H9 (cell line): Measurements from ENCODE around the gene RORB. TPM values are rescaled to one million over a fixed set of nuclear protein-coding genes. Genes with fewer than 3 reads are reported as not detected.

ENCODE experiments used
- DNase-seq: peaks from one replicate; pipeline ENCODE4 v3.0.0-alpha.2; 2017
- H2AFZ ChIP-seq: one replicate; pipeline ENCODE4 v1.6.1; 2013; ENCODE audit warnings: mild to moderate bottlenecking, low read length, control low read depth, moderate library complexity
- H2AK5ac ChIP-seq: 2 replicates; pipeline ENCODE4 v1.6.1; 2013; ENCODE audit warnings: low read length, control low read depth, mixed read lengths; ENCODE audit not compliant: insufficient read length
- H2BK120ac ChIP-seq: one replicate; pipeline ENCODE4 v1.6.1; 2013; ENCODE audit warnings: low read depth, mild to moderate bottlenecking, low read length, control low read depth, inconsistent platforms; ENCODE audit not compliant: poor library complexity, severe bottlenecking
- H2BK12ac ChIP-seq: 2 replicates; pipeline ENCODE4 v1.6.1; 2013; ENCODE audit warnings: low read length, control low read depth, mixed read lengths, low read depth; ENCODE audit not compliant: insufficient read length
- H2BK15ac ChIP-seq: 2 replicates; pipeline ENCODE4 v1.6.1; 2013; ENCODE audit warnings: low read depth, low read length, control low read depth
- H2BK20ac ChIP-seq: one replicate; pipeline ENCODE4 v1.6.1; 2013; ENCODE audit warnings: low read depth, mild to moderate bottlenecking, low read length, control low read depth, inconsistent platforms; ENCODE audit not compliant: poor library complexity, severe bottlenecking
- H2BK5ac ChIP-seq: 2 replicates; pipeline ENCODE4 v1.6.1; 2013; ENCODE audit warnings: low read length, control low read depth, mixed read lengths; ENCODE audit not compliant: insufficient read length
- H3K14ac ChIP-seq: 2 replicates; pipeline ENCODE4 v1.6.1; 2013; ENCODE audit warnings: low read length, control low read depth; ENCODE audit not compliant: insufficient read depth
- H3K18ac ChIP-seq: 2 replicates; pipeline ENCODE4 v1.6.1; 2013; ENCODE audit warnings: low read depth, mild to moderate bottlenecking, mixed read lengths, low read length, control low read depth; ENCODE audit not compliant: insufficient read length
- H3K23ac ChIP-seq: 2 replicates; pipeline ENCODE4 v1.6.1; 2013; ENCODE audit warnings: low read length, control low read depth, mixed read lengths, low read depth; ENCODE audit not compliant: insufficient read length
- H3K23me2 ChIP-seq: 2 replicates; pipeline ENCODE4 v1.6.1; 2013; ENCODE audit warnings: low read depth, mild to moderate bottlenecking, mixed read lengths, low read length, control low read depth; ENCODE audit not compliant: insufficient read length, poor library complexity, severe bottlenecking
- H3K27ac ChIP-seq: 2 replicates; pipeline ENCODE4 v1.5.1; 2013; ENCODE audit warnings: low read length, control low read depth, mixed read lengths, low read depth; ENCODE audit not compliant: insufficient read length
- H3K27me3 ChIP-seq: 2 replicates; pipeline ENCODE4 v1.6.1; 2013; ENCODE audit warnings: low read length, control low read depth, inconsistent platforms; ENCODE audit not compliant: insufficient read depth
- H3K4ac ChIP-seq: 2 replicates; pipeline ENCODE4 v1.6.1; 2013; ENCODE audit warnings: low read depth, mild to moderate bottlenecking, control low read depth, inconsistent platforms, low read length, moderate library complexity
- H3K4me1 ChIP-seq: 2 replicates; pipeline ENCODE4 v1.6.1; 2013; ENCODE audit warnings: low read length, control low read depth, inconsistent platforms; ENCODE audit not compliant: insufficient read depth
- H3K4me2 ChIP-seq: 2 replicates; pipeline ENCODE4 v1.6.1; 2013; ENCODE audit warnings: low read length, control low read depth, mixed read lengths; ENCODE audit not compliant: insufficient read length, insufficient read depth
- H3K56ac ChIP-seq: 2 replicates; pipeline ENCODE4 v1.6.1; 2013; ENCODE audit warnings: low read depth, mild to moderate bottlenecking, mixed read lengths, low read length, control low read depth; ENCODE audit not compliant: insufficient read length
- H3K79me1 ChIP-seq: 2 replicates; pipeline ENCODE4 v1.6.1; 2013; ENCODE audit warnings: low read depth, mild to moderate bottlenecking, moderate library complexity, low read length, control low read depth, inconsistent platforms; ENCODE audit not compliant: insufficient read depth, poor library complexity, severe bottlenecking
- H3K79me2 ChIP-seq: 2 replicates; pipeline ENCODE4 v1.6.1; 2013; ENCODE audit warnings: low read length, control low read depth, inconsistent platforms; ENCODE audit not compliant: insufficient read depth
- H3K9ac ChIP-seq: 2 replicates; pipeline ENCODE4 v1.6.1; 2013; ENCODE audit warnings: low read length, control low read depth, mixed read lengths; ENCODE audit not compliant: insufficient read length; ENCODE audit errors: extremely low read depth
- H3K9me3 ChIP-seq: one replicate; pipeline ENCODE4 v1.6.1; 2013; ENCODE audit warnings: low read depth, low read length, inconsistent platforms; ENCODE audit not compliant: control insufficient read depth
- H3T11ph ChIP-seq: one replicate; pipeline ENCODE4 v1.6.1; 2013; ENCODE audit warnings: mild to moderate bottlenecking, low read length, control low read depth, inconsistent platforms
- H4K20me1 ChIP-seq: one replicate; pipeline ENCODE4 v1.6.1; 2013; ENCODE audit not compliant: control insufficient read depth, insufficient read length, insufficient read depth
- H4K5ac ChIP-seq: 2 replicates; pipeline ENCODE4 v1.6.1; 2013; ENCODE audit warnings: low read depth, mild to moderate bottlenecking, mixed read lengths, low read length, control low read depth; ENCODE audit not compliant: insufficient read length
- H4K8ac ChIP-seq: replicated peaks from 2 replicates; pipeline ENCODE4 v1.6.1; 2013; ENCODE audit warnings: low read length, control low read depth, mixed read lengths, low read depth; ENCODE audit not compliant: insufficient read length
- H4K91ac ChIP-seq: 2 replicates; pipeline ENCODE4 v1.6.1; 2013; ENCODE audit warnings: low read depth, mild to moderate bottlenecking, moderate library complexity, mixed read lengths, low read length, control low read depth; ENCODE audit not compliant: insufficient read length
- H3K27ac Mint-ChIP-seq, 3 experiments: 2 replicates in 2 of 3; 3 replicates in 1 of 3; pipeline ENCODE4 v1.8.0; 2020 to 2021; ENCODE audit warnings: mixed read lengths in 3 of 3, mild to moderate bottlenecking in 1 of 3, moderate library complexity in 1 of 3
- H3K27me3 Mint-ChIP-seq: 2 replicates; pipeline ENCODE4 v1.8.0; 2021; ENCODE audit warnings: low read depth, mild to moderate bottlenecking, moderate library complexity, mixed read lengths
- H3K36me3 Mint-ChIP-seq, 3 experiments: 2 replicates in 2 of 3; 3 replicates in 1 of 3; pipeline ENCODE4 v1.8.0; 2020 to 2021; ENCODE audit warnings: low read depth in 3 of 3, mixed read lengths in 3 of 3; ENCODE audit not compliant: insufficient read depth in 1 of 3
- H3K4me1 Mint-ChIP-seq, 2 experiments: 2 replicates each; pipeline ENCODE4 v1.8.0; 2020; ENCODE audit warnings: mixed read lengths in 2 of 2
- H3K4me3 Mint-ChIP-seq, 2 experiments: 2 replicates in 1 of 2; 3 replicates in 1 of 2; pipeline ENCODE4 v1.8.0; 2020 to 2021; ENCODE audit warnings: mild to moderate bottlenecking in 2 of 2, mixed read lengths in 2 of 2, moderate library complexity in 1 of 2
- H3K9me3 Mint-ChIP-seq, 2 experiments: 2 replicates in 1 of 2; 3 replicates in 1 of 2; pipeline ENCODE4 v1.8.0; 2020; ENCODE audit warnings: mild to moderate bottlenecking in 2 of 2, mixed read lengths in 2 of 2, moderate library complexity in 1 of 2
- CTCF ChIP-seq: fragments of 200-600 bp; sonication (generic); conservative IDR thresholded peaks from 3 replicates; pipeline ENCODE4 v1.8.0; 2021; ENCODE audit warnings: antibody characterized with exemption, mild to moderate bottlenecking
- WGBS: extraction: QIAGEN DNeasy Blood & Tissue Kit; methylation state at CpG from one replicate; pipeline ENCODE4 v1.1.7; 2013; ENCODE audit warnings: missing lambda C conversion rate, low lambda C conversion rate, mixed read lengths; ENCODE audit not compliant: insufficient read length; ENCODE audit errors: extremely low coverage; 5-methylcytosine and 5-hydroxymethylcytosine counted together
- total RNA-seq: library from RNA; stranded (reverse); gene quantifications from 2 replicates; pipeline ENCODE4 v1.2.1, GENCODE V29; 2021

The RORB gene
- total RNA-seq, 1 experiment from 2014 or later, result 0.31 TPM

DNA sequence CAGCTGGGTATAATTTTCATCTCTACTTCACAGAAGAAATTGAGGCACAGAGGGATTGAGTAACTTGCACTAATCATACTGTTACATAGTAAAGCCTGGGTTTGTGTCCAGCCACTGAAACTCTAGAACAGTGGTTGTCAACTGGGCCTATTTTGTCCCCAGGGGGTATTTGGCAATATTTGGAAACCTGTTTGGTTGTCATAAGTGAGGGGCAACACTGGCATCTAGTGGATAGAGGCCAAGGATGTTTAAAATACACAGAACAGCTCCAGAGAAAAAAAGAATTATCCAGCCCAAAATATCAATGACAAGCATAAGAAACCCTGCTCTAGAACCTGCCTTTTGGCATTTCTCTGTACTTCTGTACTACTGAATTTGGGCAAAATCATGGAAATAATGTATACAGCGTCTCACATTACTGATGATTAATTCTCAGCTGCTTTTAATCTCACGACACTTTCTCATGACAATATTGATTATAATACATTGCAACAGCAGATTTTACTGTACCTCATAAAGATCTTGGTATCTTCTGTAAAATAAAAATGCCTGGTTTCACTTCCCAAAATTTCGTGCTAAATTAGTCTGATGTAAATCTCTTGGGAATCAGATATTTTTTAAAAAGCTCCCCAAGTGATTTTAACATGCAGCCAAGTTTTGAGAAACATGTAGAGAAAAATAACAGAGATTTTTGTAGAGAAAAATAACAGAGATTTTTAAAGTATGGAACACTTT, 112.7 kb downstream of the RORB start:
- Histone ChIP-seq H3K9ac (no peak overlapping the region), H3K4me1 (no peaks in the 10 kb centered on the region), H3K4me2 (no peak overlapping the region), H2BK15ac (no peak overlapping the region), H3K79me2 (no peaks in the 10 kb centered on the region), H3K79me1 (no peaks in the 10 kb centered on the region), H3K9me3 (no peaks in the 10 kb centered on the region), H3K27ac (no peak overlapping the region), H2BK120ac (no peak overlapping the region), H3K23me2 (no peaks in the 10 kb centered on the region), H4K8ac (no peak overlapping the region), H4K5ac (no peak overlapping the region), H3K27me3 (no peaks in the 10 kb centered on the region), H2BK5ac (no peak overlapping the region), H4K91ac (no peak overlapping the region), H4K20me1 (no peaks in the 10 kb centered on the region), H2AK5ac (no peak overlapping the region), H3K23ac (no peak overlapping the region), H3K14ac (no peak overlapping the region), H3K4ac (no peak overlapping the region), H2BK20ac (no peak overlapping the region), H3K18ac (no peak overlapping the region), H2BK12ac (no peak overlapping the region), H3T11ph (no peak overlapping the region), H3K56ac (no peak overlapping the region), H2AFZ (no peak overlapping the region)
- TF ChIP-seq CTCF, result peak; percentile 37; the same call in 1 of the 3 replicates
- Mint-ChIP-seq H3K4me3 (no peak overlapping the region), H3K27me3 (peaks cover 1% of the 10 kb centered on the region; the same call in 1 of the 2 replicates), H3K4me1 (no peaks in the 10 kb centered on the region), H3K27ac (no peak overlapping the region), H3K36me3 (no peaks in the 10 kb centered on the region), H3K9me3 (no peaks in the 10 kb centered on the region)
- no peak for DNase-seq
- WGBS, result no CpG with 5 or more reads among the region's 3 CpGs
